PC-9 (cell line): ENCODE results near the gene DAPK2.

Experiments used
- EZH2 ChIP-seq: fragments of 200-600 bp; sonication (generic); IDR thresholded peaks from 2 replicates; pipeline ENCODE4 v1.8.0; 2017; ENCODE audit warnings: antibody characterized with exemption, low read depth
- TF ChIP-seq, protein P1 (sequence below): fragments of 200-600 bp; sonication (generic); conservative IDR thresholded peaks from 2 replicates; pipeline ENCODE4 v1.6.1; 2017; ENCODE audit warnings: mixed run types, antibody characterized with exemption, mild to moderate bottlenecking, moderate library complexity

GRCh38 chr15:64089543-64090280, 43.4 kb upstream of the DAPK2 start:
- no peak for TF ChIP-seq EZH2
- TF ChIP-seq, protein P1, sequence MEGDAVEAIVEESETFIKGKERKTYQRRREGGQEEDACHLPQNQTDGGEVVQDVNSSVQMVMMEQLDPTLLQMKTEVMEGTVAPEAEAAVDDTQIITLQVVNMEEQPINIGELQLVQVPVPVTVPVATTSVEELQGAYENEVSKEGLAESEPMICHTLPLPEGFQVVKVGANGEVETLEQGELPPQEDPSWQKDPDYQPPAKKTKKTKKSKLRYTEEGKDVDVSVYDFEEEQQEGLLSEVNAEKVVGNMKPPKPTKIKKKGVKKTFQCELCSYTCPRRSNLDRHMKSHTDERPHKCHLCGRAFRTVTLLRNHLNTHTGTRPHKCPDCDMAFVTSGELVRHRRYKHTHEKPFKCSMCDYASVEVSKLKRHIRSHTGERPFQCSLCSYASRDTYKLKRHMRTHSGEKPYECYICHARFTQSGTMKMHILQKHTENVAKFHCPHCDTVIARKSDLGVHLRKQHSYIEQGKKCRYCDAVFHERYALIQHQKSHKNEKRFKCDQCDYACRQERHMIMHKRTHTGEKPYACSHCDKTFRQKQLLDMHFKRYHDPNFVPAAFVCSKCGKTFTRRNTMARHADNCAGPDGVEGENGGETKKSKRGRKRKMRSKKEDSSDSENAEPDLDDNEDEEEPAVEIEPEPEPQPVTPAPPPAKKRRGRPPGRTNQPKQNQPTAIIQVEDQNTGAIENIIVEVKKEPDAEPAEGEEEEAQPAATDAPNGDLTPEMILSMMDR: no peak
